ENCODE data around the gene KIRREL3. TPM values are rescaled to one million over a fixed set of nuclear protein-coding genes. Genes with fewer than 3 reads are reported as not detected.

Gene KIRREL3
- polyA plus RNA-seq, 2 of the 4 experiments (the other 2 are of a cell fraction): 3.0 to 11.0 TPM

DNA sequence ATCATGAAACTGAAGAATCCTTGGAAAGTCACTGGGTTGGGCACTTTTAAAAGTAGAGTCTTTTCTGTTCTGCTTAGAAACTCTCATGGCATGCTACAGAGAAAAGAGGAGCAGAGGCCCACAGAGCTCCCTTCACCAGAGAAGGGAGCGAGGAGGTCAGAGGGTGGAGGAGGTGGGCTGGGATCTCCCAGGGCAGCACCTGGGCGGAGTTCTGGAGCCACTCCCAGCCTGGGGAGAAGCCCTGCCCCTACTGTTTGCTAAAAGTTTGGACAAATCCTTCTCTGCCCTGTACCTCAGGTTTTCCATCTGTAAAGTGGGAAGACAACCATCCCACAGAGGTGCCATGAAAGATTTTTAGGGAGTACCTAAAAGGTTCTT, 299.1 kb downstream of the KIRREL3 start:
- CTCF ChIA-PET: interaction anchor here (0.5 to 1.9 kb wide), 2 partner anchors 9 to 239 kb away, joined by 3 to 6 read pairs; no protein-coding TSS in a partner anchor
- POLR2A ChIA-PET: no interaction called here
- Histone ChIP-seq H3K9me3 (no peaks in the 10 kb centered on the region), H3K4me2 (peak overlapping the region; percentile 33; the same call in 2 of the 3 replicates), H3K4me3 (no peak overlapping the region), H3K4me1 (peaks cover 8% of the 10 kb centered on the region), H3K27ac (peak overlapping the region in 1 of 2 experiments; percentile 55; a peak in 2 of 6 replicates)
- TF ChIP-seq JUNB (IDR thresholded peaks at IDR 0.05) (no peak), CHD4 (IDR thresholded peaks at IDR 0.05; ENCODE audit: borderline replicate concordance) (no peak), TP53 (CRISPR knock-in tag; IDR thresholded peaks at IDR 0.05) (no peak), NFE2L2 (conservative IDR thresholded peaks at IDR 0.05; ENCODE audit: low read length) (no peak), EP300 (IDR thresholded peaks at IDR 0.05) (no peak), FOSL2 (IDR thresholded peaks at IDR 0.05) (no peak), FOSL2 (CRISPR knock-in tag; IDR thresholded peaks at IDR 0.05) (no peak), RNF2 (IDR thresholded peaks at IDR 0.05; ENCODE audit: borderline replicate concordance, low read depth) (no peak), GATA3 (IDR thresholded peaks at IDR 0.05; ENCODE audit: borderline replicate concordance) (no peak), FOXS1 (CRISPR knock-in tag; IDR thresholded peaks at IDR 0.05) (no peak), RCOR1 (IDR thresholded peaks at IDR 0.05; ENCODE audit: low read depth, low read length) (no peak), MAZ (IDR thresholded peaks at IDR 0.05; ENCODE audit: borderline replicate concordance, low read depth, low read length) (no peak)
- TF ChIP-seq, protein P1, sequence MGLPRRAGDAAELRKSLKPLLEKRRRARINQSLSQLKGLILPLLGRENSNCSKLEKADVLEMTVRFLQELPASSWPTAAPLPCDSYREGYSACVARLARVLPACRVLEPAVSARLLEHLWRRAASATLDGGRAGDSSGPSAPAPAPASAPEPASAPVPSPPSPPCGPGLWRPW (IDR thresholded peaks at IDR 0.05): no peak
- TF ChIP-seq, protein P2, sequence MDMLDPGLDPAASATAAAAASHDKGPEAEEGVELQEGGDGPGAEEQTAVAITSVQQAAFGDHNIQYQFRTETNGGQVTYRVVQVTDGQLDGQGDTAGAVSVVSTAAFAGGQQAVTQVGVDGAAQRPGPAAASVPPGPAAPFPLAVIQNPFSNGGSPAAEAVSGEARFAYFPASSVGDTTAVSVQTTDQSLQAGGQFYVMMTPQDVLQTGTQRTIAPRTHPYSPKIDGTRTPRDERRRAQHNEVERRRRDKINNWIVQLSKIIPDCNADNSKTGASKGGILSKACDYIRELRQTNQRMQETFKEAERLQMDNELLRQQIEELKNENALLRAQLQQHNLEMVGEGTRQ (IDR thresholded peaks at IDR 0.05): no peak
- DNase-seq (ENCODE audit: low read depth in 1 of 2, low spot score in 1 of 2): peak in 1 of 2 experiments; percentile 12
- ATAC-seq: no peak
- WGBS (ENCODE audit: missing lambda C conversion rate): 82% methylated on average over 2 of the region's 2 CpGs
- FAIRE-seq: no peak

DNA sequence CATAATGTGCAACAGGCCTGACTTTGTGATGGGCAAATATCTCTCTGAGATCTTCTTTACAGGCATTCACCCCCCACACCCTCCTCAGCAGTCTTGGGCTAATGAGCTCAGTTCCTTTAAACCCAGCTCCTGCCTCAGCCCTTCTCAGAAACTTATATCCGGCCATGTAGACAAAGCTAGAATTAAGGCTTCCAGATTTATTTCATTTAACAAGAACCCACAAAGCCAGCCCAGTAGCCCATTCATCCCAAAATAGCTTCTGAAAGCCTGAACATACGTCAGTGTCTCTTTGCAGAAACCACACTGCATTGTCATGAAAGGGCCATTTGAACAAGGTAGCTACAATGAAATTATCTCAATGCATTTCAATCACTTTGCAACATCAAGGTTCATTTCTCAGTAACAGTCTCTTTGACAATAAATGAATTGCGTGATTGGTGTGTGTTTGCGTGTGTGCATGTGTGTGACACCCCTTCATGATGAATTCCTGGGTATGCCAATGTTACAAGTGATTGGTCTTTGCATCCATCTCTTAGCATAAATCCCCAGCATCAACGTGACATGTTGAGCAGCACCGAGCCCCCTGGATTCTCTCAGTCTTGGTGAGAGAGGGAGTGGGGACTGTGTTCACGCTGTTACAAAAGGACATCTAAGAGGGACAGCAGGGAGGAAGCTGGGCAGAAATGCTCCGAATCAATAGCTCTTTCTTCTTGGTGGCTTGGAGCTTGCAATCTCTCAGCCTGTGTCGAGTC, 299.6 kb downstream of the KIRREL3 start:
- H3K4me2 ChIP-seq: peak overlapping the region; percentile 33; the same call in 2 of the 3 replicates
- no peak for DNase-seq (ENCODE audit: low read depth in 1 of 2, low spot score in 1 of 2)
- POLR2A ChIA-PET: no interaction called here
- peaks cover 8% of the 10 kb centered on the region for H3K4me1 ChIP-seq
- 87% methylated on average over 9 of the region's 9 CpGs for WGBS (ENCODE audit: missing lambda C conversion rate)
- no peak for TF ChIP-seq CBX8 (IDR thresholded peaks at IDR 0.05)
- TF ChIP-seq POLR2A (IDR thresholded peaks at IDR 0.05; ENCODE audit: low read length): no peak
- TF ChIP-seq, protein P1 (IDR thresholded peaks at IDR 0.05): no peak
- TF ChIP-seq FOXS1 (CRISPR knock-in tag; IDR thresholded peaks at IDR 0.05): no peak
- no peak for TF ChIP-seq TP53 (CRISPR knock-in tag; IDR thresholded peaks at IDR 0.05)
- no peak for TF ChIP-seq TFCP2L1 (CRISPR knock-in tag; IDR thresholded peaks at IDR 0.05)
- no peak for TF ChIP-seq CBX2 (IDR thresholded peaks at IDR 0.05; ENCODE audit: borderline replicate concordance, low read depth)
- no peak for TF ChIP-seq RAD21 (conservative IDR thresholded peaks at IDR 0.05 in 1 of 2, IDR thresholded peaks at IDR 0.05 in 1 of 2)
- TF ChIP-seq EHF (CRISPR knock-in tag; IDR thresholded peaks at IDR 0.05): no peak
- TF ChIP-seq HDAC2 (IDR thresholded peaks at IDR 0.05): no peak
- peak overlapping the region in 1 of 2 experiments; percentile 55; a peak in 2 of 6 replicates for H3K27ac ChIP-seq
- FAIRE-seq: no peak
- H3K4me3 ChIP-seq: no peak overlapping the region
- no peaks in the 10 kb centered on the region for H3K9me3 ChIP-seq
- no peak for ATAC-seq
- CTCF ChIA-PET: interaction anchor here (1.9 to 2.5 kb wide), 2 partner anchors 10 to 93 kb away, joined by 6 read pairs; no protein-coding TSS in a partner anchor

DNA sequence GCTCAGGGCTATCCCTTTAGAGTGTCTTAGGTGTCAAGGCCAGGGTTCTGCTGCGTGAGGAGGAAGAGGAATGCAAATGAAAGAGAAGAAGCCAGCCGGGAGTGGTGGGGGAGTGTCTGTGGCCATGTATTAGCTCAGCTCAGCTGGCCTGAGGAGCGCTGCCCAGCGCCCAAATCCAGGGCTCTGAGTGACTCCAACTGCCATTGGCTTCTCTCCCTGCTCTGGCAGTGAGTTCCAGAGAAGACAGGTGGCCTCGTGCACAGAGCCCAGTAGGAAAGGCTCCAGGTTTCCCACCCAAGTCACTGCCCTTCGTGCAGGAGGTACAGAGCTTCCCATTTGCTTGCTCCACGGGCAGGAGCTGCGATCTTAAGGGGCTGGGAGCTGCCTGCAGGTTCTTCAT, 302.0 kb downstream of the KIRREL3 start:
- CTCF ChIA-PET: interaction anchor here (2.5 kb wide), 1 partner anchor 91 kb away, joined by 6 read pairs; no protein-coding TSS in a partner anchor
- H3K4me3 ChIP-seq: no peak overlapping the region
- ATAC-seq (no peak), DNase-seq (ENCODE audit: low read depth in 1 of 2, low spot score in 1 of 2) (no peak), FAIRE-seq (no peak)
- peaks cover 8% of the 10 kb centered on the region for H3K4me1 ChIP-seq
- POLR2A ChIA-PET: no interaction called here
- no peak overlapping the region for H3K27ac ChIP-seq
- 60% methylated on average over 7 of the region's 8 CpGs for WGBS (ENCODE audit: missing lambda C conversion rate)
- H3K4me2 ChIP-seq: no peak overlapping the region
- H3K9me3 ChIP-seq: no peaks in the 10 kb centered on the region
- TF ChIP-seq MAFK (IDR thresholded peaks at IDR 0.05; ENCODE audit: partially characterized antibody) (no peak), HDAC2 (IDR thresholded peaks at IDR 0.05) (no peak), NR3C1 (IDR thresholded peaks at IDR 0.05) (no peak), HOXB13 (CRISPR knock-in tag; IDR thresholded peaks at IDR 0.05; ENCODE audit: low read depth) (no peak), HOXB5 (CRISPR knock-in tag; IDR thresholded peaks at IDR 0.05) (no peak), RFX5 (IDR thresholded peaks at IDR 0.05) (no peak), CBX2 (IDR thresholded peaks at IDR 0.05; ENCODE audit: borderline replicate concordance, low read depth) (no peak), JUN (IDR thresholded peaks at IDR 0.05) (no peak), KDM1A (IDR thresholded peaks at IDR 0.05; ENCODE audit: low read depth) (no peak), MYC (IDR thresholded peaks at IDR 0.05; ENCODE audit: borderline replicate concordance, low read length) (no peak), POLR2A (IDR thresholded peaks at IDR 0.05; ENCODE audit: low read length) (no peak), RARB (CRISPR knock-in tag; IDR thresholded peaks at IDR 0.05) (no peak)
- TF ChIP-seq, protein P3, sequence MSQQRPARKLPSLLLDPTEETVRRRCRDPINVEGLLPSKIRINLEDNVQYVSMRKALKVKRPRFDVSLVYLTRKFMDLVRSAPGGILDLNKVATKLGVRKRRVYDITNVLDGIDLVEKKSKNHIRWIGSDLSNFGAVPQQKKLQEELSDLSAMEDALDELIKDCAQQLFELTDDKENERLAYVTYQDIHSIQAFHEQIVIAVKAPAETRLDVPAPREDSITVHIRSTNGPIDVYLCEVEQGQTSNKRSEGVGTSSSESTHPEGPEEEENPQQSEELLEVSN (IDR thresholded peaks at IDR 0.05; ENCODE audit: borderline replicate concordance, low read depth): no peak
- TF ChIP-seq, protein P1 (IDR thresholded peaks at IDR 0.05): no peak
- TF ChIP-seq, protein P4, sequence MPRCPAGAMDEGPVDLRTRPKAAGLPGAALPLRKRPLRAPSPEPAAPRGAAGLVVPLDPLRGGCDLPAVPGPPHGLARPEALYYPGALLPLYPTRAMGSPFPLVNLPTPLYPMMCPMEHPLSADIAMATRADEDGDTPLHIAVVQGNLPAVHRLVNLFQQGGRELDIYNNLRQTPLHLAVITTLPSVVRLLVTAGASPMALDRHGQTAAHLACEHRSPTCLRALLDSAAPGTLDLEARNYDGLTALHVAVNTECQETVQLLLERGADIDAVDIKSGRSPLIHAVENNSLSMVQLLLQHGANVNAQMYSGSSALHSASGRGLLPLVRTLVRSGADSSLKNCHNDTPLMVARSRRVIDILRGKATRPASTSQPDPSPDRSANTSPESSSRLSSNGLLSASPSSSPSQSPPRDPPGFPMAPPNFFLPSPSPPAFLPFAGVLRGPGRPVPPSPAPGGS (IDR thresholded peaks at IDR 0.05): no peak
- TF ChIP-seq, protein P5, sequence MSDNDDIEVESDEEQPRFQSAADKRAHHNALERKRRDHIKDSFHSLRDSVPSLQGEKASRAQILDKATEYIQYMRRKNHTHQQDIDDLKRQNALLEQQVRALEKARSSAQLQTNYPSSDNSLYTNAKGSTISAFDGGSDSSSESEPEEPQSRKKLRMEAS (IDR thresholded peaks at IDR 0.05): no peak

Measured in A549 (cell line).